Neural progenitor cell (in vitro differentiated cells): ENCODE data around the gene ZIC1.

ENCODE experiments used
- EZH2 ChIP-seq: fragments of 200-600 bp; sonication (generic); IDR thresholded peaks from 2 replicates; pipeline ENCODE4 v1.6.1; 2017; ENCODE audit warnings: antibody characterized with exemption, mild to moderate bottlenecking, moderate library complexity
- EZH2phosphoT487 ChIP-seq: fragments of 200-600 bp; sonication (generic); IDR thresholded peaks from 2 replicates; pipeline ENCODE4 v1.6.1; 2017; ENCODE audit warnings: antibody characterized with exemption
- TF ChIP-seq, protein P1 (sequence below): fragments of 200-600 bp; sonication (generic); IDR thresholded peaks from 2 replicates; pipeline ENCODE4 v1.5.1; 2017; ENCODE audit warnings: antibody characterized with exemption, mild to moderate bottlenecking

DNA sequence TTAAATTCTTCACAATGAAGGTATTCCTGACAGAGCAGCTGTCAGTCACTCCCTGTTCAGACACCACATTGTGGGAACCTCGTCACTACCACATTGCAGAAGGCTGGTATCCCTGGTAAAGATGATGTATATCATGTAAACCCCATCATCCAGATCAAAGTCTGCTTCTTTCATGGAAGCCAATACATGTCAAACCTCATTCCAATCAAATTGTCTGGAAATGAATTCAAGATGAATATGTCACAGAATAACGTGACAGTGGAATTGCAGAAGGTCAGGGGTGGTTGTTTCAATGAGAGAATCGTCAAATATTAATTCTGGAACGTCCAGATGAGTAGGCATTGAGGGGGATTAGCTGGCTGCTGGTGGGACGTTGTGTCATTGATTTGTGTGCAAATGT, 7.0 kb upstream of the ZIC1 start:
- TF ChIP-seq, protein P1, sequence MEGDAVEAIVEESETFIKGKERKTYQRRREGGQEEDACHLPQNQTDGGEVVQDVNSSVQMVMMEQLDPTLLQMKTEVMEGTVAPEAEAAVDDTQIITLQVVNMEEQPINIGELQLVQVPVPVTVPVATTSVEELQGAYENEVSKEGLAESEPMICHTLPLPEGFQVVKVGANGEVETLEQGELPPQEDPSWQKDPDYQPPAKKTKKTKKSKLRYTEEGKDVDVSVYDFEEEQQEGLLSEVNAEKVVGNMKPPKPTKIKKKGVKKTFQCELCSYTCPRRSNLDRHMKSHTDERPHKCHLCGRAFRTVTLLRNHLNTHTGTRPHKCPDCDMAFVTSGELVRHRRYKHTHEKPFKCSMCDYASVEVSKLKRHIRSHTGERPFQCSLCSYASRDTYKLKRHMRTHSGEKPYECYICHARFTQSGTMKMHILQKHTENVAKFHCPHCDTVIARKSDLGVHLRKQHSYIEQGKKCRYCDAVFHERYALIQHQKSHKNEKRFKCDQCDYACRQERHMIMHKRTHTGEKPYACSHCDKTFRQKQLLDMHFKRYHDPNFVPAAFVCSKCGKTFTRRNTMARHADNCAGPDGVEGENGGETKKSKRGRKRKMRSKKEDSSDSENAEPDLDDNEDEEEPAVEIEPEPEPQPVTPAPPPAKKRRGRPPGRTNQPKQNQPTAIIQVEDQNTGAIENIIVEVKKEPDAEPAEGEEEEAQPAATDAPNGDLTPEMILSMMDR: no peak
- no peak for TF ChIP-seq EZH2
- TF ChIP-seq EZH2phosphoT487: no peak
